HG03108 (cell line): ENCODE data around the gene KIAA0408.

Experiments
- ATAC-seq: cut with Tn5 transposase; IDR thresholded peaks from one replicate; pipeline ENCODE4 v1.9.1; 2021; ENCODE audit warnings: moderate library complexity; ENCODE audit not compliant: unreplicated experiment

KIAA0408 gene

DNA sequence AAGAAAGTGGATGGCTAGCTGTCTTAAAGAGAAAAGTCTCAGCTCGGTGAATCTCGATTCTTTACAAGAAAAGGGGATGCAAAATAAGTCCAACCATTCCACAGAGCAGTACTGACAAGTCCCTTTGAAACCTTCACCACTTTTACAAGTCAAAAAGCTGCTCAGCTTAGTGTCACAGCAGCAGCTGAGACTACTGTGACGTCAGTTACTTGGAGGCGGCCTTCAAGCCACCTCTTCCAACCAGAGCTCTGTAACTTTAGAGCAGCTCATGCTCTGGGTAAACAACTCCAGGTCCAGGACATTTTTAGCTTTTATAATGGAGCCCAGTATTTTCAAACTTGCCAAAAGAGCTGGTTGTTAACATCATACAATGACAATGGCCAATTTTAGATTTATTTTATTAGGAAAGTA is at the start of gene KIAA0408:
KIAA0408 (minus strand) TSS at position 159 of the 411 bp plus-strand sequence. CDS start 5,408 bp downstream, outside the sequence.
- ATAC-seq = no peak

DNA sequence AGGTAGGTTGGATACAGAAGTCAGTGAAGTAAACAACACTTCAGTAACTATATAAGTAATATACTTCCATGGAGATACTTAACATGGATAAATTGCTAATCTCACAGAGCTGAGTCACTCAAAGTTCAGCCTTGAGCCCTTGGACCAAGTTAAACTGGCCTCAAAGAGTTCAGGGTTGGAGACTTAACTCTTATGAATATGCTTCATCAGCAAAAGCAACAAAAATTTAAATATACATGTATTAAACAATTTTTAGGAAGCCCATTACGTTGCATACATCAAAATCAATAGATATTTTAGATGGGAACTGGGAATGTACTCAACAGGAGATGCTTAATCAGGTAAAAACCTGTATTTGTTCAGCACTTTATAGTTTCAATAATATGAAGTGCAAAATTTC is 47.7 kb upstream of the KIAA0408 start:
- no peak for ATAC-seq

DNA sequence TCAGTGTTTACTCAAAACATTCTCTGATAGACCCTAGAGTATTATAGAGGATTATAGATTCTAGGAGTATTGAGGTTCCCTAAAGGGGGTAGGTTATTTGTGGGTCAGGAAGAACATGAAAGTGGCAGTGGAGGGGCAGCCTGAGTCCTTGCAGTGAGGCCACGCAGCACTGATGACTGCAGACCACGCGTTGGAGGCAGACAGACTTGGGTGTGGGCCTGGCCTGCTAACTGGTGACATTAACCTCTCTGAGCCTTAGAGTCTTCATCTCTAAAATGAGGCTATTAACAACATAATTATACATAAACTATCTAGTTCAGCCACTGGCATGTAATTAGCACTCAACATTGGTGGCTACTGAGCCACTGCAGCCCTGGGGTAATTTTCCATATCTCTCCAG is 43.8 kb upstream of the KIAA0408 start:
- no peak for ATAC-seq

DNA sequence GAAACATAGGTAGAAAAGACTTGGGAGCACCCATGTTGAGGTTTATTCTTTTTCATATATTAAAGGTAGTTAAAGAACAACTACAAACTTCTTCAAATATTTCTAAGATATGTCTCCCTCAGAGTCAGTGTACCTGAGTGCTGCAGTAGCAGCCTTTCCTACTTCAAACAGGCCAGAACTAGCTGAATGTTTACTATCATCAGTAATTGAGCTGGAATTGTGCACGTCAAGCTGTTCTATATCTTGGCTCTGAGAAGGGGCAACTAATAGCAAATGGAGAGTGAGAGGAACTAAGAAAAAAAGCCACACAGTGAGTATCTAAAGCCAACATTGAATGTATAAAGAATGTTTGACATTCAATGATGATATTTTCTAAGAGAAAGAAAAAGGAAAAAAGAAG is 38.2 kb upstream of the KIAA0408 start:
- ATAC-seq = no peak

DNA sequence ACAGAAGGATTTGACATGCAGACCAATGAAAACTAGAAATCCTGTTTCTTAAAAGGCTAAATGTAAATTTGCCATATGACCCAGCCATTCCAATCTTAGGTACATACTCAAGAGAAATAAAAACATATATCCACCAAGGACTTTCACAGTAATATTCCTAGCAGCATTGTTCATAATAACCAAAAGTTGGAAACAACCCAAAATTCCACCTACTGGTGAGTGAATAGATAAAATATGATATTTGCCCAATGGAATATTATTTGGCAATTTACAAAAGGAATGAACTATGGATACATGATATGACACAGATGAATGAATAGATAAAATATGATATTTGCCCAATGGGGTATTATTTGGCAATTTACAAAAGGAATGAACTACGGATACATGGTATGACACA is 37.3 kb upstream of the KIAA0408 start:
- no peak for ATAC-seq

DNA sequence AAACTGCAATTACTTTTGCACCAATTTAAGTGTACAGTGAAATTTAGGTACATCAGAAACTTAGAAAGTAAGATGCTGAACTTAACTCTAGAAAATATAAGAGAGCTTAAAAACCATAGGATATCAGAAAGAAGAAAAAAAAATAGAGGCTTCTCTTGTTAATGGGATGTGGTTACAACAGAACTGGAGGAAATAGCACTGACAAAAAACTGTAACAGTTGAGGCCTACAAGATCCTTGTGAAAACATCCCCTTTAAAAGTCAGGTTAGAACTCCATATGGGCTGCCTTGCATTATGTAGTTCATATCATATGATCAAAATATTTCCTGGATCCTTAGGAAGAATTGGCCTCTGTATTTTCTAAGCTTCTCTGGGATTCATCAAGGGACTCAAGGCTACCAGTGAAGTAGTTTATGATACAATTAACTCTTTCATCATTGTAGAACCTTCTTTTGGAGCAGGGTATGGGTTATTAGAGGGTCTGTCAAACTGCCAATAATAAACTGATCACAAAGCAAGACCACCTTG is 35.1 kb upstream of the KIAA0408 start:
- ATAC-seq = no peak

DNA sequence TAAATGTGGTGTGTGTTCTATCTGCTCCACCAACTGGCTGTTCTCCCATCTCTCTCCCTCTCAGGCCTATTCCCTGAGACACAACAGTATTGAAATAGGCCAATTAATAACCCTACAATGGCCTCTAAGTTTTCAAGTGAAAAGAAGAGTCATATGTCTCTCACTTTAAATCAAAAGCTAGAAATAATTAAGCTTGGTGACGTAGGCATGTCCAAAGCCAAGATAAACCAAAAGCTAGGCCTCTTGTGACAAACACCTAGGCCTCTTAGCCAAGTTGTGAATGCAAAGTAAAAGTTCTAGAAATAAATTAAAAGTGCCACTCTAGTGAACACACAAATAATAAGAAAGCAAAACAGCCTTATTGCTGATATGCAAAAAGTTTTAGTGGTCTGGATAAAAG is 30.1 kb upstream of the KIAA0408 start:
- no peak for ATAC-seq

DNA sequence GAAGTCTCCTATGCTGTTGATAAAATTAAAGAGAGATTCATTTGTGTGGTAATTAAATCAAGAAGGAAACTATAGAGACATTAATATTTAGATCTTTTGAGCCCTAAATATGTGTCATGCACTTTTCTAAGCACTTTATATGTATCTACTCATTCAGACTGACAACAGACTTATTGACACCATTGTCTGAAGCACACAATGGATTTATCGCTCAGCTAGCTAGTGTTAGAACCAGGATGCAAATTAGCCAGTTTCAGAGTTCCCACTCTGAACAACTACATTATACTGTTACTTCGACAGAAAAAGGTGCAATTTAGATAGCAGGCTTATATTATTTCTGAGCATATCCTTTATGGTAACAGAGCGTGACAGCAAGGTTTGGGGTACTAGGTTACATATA is 27.7 kb upstream of the KIAA0408 start:
- ATAC-seq = no peak

DNA sequence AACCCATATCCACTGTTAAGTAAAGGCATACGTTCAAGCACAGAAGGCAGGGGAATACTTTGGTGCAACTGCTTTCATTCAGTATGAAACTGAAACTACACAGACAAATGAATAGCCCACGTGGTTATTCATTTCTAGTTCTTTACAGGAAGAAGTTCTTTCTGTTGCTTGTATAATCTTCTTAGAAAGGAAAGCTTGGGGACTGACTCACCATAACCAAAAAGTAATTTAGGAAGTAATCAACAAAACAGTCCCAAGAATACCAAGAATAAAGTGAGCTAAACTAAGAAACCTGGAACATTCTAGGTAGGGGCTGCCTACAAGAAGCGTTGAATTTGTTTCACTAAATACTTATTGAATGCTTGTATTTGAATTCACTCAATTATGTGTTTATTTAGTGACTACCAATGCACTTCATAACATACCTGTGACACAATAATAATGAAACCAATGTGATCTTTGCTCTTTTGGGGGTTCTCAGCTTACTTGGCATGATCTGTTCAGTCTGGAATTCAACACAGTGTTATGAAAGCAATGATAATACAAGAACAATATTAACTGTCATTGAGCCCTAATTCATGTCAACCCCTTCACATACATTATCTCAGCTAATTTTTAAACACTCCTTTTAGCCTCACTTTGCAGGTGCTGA is 25.1 kb upstream of the KIAA0408 start:
- ATAC-seq = peak; percentile 100

DNA sequence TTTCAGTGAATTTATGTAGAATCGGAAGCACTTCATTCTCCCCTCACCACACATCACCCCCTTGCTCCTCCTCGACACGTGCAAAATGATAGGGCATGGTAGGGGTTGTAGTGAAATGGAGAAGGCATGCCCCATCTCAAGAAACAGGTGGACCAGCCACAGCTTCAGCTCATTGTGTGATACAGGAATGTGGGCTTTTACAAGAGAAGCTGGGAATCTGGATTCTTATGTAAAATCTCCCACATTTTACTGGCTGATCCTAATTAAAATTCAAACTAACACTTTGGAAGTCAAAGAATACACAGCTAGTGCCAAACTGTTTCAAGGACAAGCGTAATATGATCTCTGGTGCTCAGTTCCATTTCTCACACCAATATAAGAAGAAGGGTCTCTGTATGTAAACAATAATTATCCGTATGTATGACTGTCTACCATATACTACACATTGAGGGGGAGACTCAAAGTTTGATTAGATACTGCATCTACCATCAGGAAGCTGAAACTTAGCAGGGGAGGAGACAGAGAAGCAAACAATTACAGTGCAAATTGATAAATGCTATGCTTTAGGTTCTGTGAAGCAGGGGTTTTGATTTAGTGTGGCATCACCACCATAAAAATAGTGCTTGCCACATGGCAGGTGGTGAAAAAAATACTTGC is 24.3 kb upstream of the KIAA0408 start:
- ATAC-seq = peak; percentile 6

DNA sequence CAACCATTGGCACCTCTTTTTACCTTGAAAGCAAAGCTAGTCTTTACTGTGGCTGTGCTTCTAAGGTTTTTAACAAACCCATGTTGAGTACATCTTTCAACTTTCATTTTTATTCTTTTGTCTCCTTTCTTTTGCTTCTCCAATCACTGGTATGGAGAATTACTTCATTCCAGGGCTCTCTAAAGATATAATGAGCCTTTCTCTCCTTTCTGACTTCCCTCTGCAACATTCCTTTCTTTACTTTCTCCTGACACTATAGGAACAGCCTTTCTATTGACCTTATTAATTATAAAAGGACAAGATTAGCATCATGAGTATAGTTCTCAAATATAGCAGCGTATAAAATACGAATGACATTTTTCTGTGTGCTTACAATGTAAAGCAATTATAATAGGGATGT is 23.1 kb upstream of the KIAA0408 start:
- no peak for ATAC-seq

DNA sequence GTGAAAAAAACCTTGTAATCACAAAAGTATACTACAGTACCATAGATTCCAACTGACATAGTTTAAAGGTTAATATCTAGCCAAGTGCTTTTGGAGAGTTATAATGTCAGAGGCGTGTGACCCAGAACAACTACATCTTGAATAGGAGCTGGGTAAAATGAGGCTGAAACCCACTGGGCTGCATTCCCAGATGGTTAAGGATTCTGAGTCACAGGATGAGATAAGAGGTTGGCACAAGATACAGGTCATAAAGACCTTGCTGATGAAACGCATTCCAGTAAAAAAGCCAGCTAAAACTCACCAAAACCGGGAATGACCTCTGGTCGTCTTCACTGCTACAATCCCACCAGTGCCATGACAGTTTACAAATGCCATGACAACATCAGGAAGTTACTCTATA is 22.4 kb upstream of the KIAA0408 start:
- ATAC-seq = no peak

DNA sequence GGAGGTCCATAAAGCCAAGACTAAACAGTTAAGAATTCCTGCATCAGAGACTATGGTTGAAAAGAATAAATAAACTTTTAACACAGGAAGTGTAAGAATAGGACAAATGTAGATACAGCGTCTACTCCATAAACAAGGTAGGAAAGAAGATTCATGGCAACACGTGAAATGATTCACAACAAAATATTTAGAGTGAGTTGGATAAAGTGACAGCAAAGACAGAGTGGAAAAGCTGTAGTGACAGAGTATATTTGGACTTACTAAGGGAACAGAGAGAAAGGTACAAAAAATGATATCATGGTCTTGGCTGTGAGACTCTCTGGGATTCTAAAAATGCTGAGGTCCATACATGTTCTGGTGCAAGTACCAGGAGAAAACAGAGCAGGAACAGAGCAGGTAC is 21.9 kb upstream of the KIAA0408 start:
- no peak for ATAC-seq

DNA sequence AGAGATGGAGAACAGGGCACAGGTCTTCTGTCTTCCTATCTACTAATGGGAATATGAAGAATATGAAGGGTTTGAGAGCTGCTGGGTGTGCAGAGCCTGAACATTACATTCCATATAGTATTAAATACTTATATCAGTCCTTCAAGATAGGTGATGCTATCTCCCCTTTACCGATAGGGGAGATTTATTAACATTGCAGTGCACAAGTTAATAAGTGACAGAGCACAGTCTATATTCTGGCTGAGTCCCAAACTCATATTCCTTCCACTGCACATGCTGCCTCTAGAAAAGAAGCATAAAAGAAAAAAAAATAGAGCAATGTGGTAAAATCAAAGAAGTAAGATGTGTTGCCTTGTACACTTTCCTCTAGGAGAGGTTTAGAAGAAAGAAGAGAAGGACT is 18.5 kb upstream of the KIAA0408 start:
- ATAC-seq = no peak

DNA sequence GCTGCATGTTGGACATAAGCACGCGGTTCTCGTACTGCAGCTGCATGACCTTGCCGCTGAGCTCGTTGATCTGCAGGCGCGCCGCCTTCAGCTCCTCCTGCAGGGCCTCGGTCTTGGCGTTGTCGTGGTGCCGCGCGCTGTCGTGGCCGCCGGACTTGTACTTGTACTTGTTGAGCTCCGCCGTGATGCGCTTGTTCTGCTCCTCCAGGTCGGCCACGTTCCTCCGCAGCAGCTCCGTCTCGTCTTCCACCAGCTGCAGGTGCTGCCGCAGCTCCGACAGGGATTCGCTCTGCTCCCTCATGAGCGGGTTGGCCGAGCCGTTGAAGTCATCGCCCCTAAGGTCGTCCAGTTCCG is 16.6 kb upstream of the KIAA0408 start:
- ATAC-seq = no peak

DNA sequence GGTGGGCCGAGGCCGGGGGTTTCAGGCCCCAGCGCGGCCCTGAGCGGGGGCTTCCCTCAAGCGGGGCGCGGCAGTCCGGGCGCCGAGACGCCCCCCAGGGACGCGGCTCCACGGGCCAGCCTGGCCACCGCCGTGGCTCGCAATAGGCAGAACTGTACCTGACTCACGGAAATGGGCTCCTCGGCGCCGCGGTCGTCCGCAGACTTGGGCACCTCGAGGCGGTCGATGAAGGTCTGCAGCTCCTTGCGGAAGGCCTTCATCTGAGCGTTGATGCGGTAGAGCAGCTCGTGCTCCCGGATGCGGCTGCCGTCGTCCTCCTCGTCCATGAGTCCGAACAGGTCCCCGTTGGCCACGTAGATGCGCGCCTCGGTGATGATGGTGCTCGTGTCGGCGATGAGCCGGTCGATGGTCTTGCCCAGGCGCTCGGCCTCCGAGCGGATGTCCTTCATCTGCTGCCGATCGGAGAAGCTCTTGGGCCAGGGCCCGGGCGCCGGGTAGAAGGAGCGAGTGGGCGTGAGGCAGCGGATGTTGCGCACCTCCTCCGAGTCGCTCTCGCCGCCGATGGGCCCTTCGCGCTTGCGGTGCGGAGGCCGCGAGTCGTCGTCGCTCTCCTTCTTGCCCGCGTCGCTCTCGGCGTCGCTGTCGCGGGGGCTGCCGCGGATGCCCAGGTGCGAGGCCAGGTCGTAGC is 16.1 kb upstream of the KIAA0408 start:
- no peak for ATAC-seq

DNA sequence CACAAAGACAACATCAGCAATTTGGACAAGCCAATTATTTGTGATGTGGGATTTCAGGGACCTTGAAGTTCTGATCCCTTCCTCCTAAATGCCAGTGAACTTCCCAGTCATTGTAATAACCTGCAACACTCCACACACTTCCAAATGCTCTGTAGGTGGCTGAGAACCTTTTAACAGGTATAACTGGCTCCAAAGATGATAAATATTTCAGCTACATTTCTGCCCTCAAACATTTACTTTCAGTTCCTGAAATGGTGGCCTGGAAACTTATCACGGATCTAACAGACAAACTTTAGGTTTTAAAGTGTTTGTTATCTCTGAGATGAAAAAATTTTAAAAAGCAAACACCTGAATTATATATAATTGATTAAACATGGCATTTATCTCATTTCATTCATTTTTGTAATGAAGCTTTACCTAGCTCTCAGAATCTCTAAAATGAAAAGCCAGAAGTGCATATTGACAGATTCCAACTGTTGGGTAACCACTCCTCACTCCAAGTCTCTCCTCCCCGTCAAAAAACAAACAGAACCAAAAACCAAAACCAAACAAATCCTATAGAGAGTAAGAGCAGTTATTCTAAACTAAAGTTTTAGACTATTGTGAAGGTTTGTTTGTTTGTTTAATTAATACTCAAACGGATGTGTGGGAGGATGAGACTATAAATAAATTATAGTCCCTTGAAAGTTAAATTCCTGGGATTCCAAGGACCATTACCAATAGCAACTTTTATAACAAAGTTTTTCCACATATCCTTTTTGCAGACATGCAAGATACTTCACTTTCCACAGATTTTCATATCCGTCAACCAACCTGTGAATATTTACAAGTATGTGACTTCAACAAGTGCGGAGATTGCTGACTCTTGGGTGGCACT is 12.4 kb upstream of the KIAA0408 start:
- no peak for ATAC-seq

DNA sequence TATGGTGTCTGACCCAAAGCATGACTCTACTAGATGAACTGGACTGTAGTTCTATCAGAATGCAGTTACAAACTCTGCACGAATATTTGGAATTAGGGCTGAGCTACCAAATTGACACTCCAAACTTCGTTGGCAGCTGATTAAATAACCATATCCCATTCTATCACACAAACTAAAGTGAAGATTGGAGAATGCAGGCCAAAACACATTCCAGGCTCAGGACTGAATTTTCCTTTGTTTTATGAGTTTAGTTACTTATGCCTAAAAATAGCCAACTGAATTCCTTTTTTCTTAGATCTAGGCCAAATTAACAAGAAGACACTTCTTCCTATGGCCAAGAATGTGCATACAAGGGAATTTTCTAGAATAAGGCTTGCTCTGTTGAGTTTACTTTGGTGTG is 9.7 kb upstream of the KIAA0408 start:
- no peak for ATAC-seq

DNA sequence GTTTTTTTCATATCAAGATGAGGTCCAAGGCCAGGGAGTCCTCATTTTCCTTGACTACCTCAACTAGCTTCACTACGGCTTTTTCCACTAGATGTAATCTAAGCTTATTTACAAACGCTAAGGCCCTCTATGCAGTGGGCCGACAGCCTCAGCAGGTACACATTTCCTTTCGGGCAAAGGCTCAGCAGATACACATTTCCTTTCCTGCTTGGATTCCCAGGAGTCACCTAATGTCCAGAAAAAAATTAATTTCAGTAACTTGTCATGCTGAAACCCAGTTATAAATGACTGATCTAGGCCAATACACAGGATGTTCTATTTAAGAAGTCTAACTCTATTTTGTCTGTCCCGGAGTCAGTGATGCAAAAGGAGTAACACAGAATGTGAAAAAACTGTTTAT is 7.2 kb upstream of the KIAA0408 start:
- no peak for ATAC-seq

DNA sequence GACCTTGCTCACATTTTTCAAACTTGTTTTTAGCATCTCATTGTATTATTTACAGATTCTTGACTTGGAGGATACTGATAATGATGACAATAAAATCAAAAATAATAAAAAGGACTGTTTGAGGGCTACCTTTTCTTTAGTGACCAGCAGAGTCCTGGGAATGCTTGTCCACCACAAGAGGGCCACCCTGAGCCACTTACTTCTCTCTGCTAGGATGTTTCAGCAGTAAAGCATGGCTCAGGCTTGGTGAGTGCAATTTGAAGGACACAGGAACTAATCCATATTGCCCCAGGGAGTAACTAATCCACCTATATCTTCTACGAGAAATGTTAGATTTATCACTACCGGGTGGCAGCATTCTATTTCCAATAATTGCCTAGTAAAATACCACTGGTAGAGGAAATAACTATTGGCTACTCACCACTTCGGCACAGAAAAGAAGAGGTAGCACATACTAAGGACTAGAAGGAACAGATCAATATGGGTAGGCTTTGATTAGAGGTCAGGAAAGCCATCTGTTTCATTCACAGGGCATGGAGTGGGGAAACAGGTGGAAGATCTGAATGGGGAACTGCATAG is 5.8 kb upstream of the KIAA0408 start:
- ATAC-seq = peak; percentile 78
